Endothelial cell of umbilical vein (primary cell): ENCODE measurements around the gene HMGCS2. TPM values are rescaled to one million over a fixed set of nuclear protein-coding genes. Genes with fewer than 3 reads are reported as not detected.
"Not testable (repeated sequence)": the region's sequence is repeated elsewhere in the genome, so short reads cannot be mapped to it uniquely, and the experiment has no call there.

Experiments used
- BruUV-seq: library from RNA; stranded (reverse); fragments of 400-500 nt; replicated peaks from 2 replicates; lab custom pipeline; 2021; lab: Mats Ljungman, UMichigan
- CTCF ChIA-PET: fragments of 300-600, 350-600 bp; sonication (Branson Sonifier 250); formaldehyde crosslinking; loops from one replicate; lab custom pipeline; 2021; ENCODE audit warnings: antibody characterized with exemption, inconsistent platforms; lab: Charles Lee
- POLR2A ChIA-PET: fragments of 300-600, 350-600 bp; sonication (Branson Sonifier 250); formaldehyde crosslinking; loops from one replicate; lab custom pipeline; 2021; ENCODE audit warnings: antibody characterized with exemption, inconsistent platforms; lab: Charles Lee
- DNase-seq: peaks from one replicate; pipeline ENCODE4 v3.0.0-alpha.2; 2011; ENCODE audit warnings: low read depth, low spot score
- FAIRE-seq: peaks from 2 replicates; lab custom pipeline; 2011; peaks lifted over from hg19 to GRCh38; lab: Jason Lieb, UNC
- H2AFZ ChIP-seq: 2 replicates; pipeline ENCODE4 v1.6.0; 2012; ENCODE audit warnings: low read depth, low read length, control low read depth, inconsistent platforms
- H3K27ac ChIP-seq: 2 replicates; pipeline ENCODE4 v1.5.1; 2011; ENCODE audit warnings: low read depth, mild to moderate bottlenecking, control low read depth, low read length, moderate library complexity; ENCODE audit not compliant: insufficient read depth
- H3K27me3 ChIP-seq, 2 experiments: 2 replicates each; pipeline versions ENCODE4 v1.6.0 to v1.6.1; 2011; ENCODE audit warnings: low read length in 2 of 2, mixed read lengths in 1 of 2; ENCODE audit not compliant: control insufficient read depth in 2 of 2, insufficient read depth in 2 of 2
- H3K36me3 ChIP-seq, 2 experiments: 2 replicates in 1 of 2; 3 replicates in 1 of 2; pipeline ENCODE4 v1.5.1; 2011; ENCODE audit warnings: low read length in 2 of 2, mild to moderate bottlenecking in 1 of 2, moderate library complexity in 1 of 2; ENCODE audit not compliant: control insufficient read depth in 2 of 2, insufficient read depth in 2 of 2; ENCODE audit errors: extremely low read depth in 1 of 2
- H3K4me1 ChIP-seq: 3 replicates; pipeline ENCODE4 v1.5.1; 2011; ENCODE audit warnings: mild to moderate bottlenecking, low read length; ENCODE audit not compliant: control insufficient read depth, insufficient read depth; ENCODE audit errors: extremely low read depth
- H3K4me2 ChIP-seq: 2 replicates; pipeline ENCODE4 v1.6.1; 2011; ENCODE audit warnings: low read length, control low read depth, mixed read lengths; ENCODE audit not compliant: insufficient read depth
- H3K4me3 ChIP-seq, 3 experiments: fragments of 200-600 bp in 1 of 3; sonication (generic), shearing (Covaris generic) in 1 of 3; replicated peaks in 1 of 3; 2 replicates each; pipeline ENCODE4 v1.5.1; 2011 to 2016; ENCODE audit warnings: control low read depth in 3 of 3, low read length in 3 of 3, mild to moderate bottlenecking in 2 of 3, inconsistent platforms in 1 of 3, low read depth in 1 of 3, moderate library complexity in 1 of 3; ENCODE audit not compliant: insufficient read depth in 1 of 3
- H3K79me2 ChIP-seq: 2 replicates; pipeline ENCODE4 v1.6.0; 2012; ENCODE audit warnings: low read length, inconsistent platforms; ENCODE audit not compliant: control insufficient read depth, insufficient read depth
- H3K9ac ChIP-seq: replicated peaks from 2 replicates; pipeline ENCODE3; 2011; ENCODE audit warnings: low read length, control low read depth; ENCODE audit not compliant: insufficient read depth; ENCODE audit errors: extremely low read depth
- H3K9me1 ChIP-seq: replicated peaks from 3 replicates; pipeline ENCODE4 v1.6.0; 2011; ENCODE audit warnings: mild to moderate bottlenecking, low read length; ENCODE audit not compliant: control insufficient read depth, insufficient read depth; ENCODE audit errors: extremely low read depth
- H3K9me3 ChIP-seq: replicated peaks from 2 replicates; pipeline ENCODE4 v1.5.1; 2012; ENCODE audit warnings: low read length, inconsistent platforms; ENCODE audit not compliant: control insufficient read depth, insufficient read depth
- H4K20me1 ChIP-seq: replicated peaks from 2 replicates; pipeline ENCODE3; 2011; ENCODE audit warnings: mild to moderate bottlenecking, low read length; ENCODE audit not compliant: control insufficient read depth, insufficient read depth; ENCODE audit errors: extremely low read depth
- GATA2 ChIP-seq: IDR thresholded peaks from 2 replicates; pipeline ENCODE4 v1.7.0; 2011; ENCODE audit warnings: low read depth, mild to moderate bottlenecking, moderate library complexity, mixed read lengths, low read length; ENCODE audit not compliant: insufficient read length, insufficient read depth
- POLR2A ChIP-seq: IDR thresholded peaks from 2 replicates; pipeline ENCODE4 v1.6.1; 2012; ENCODE audit warnings: low read depth, mild to moderate bottlenecking, control low read depth, low read length
- dilution Hi-C: fragments of 300-500 bp; cut with MboI; formaldehyde crosslinking; loops from one replicate; pipeline ENCODE4 v1.15.0; 2019; ENCODE audit warnings: low sequenced_read_pairs; ENCODE audit not compliant: extremely low pct_ligation_motif_present
- intact Hi-C: fragments of 100-400 bp; cut with micrococcal nuclease; formaldehyde crosslinking; loops from one replicate; pipeline ENCODE4 v1.10.0; 2022
- polyA plus RNA-seq, 4 experiments: library from polyadenylated mRNA; depleted of rRNA in 3 of 4; stranded (reverse) in 3 of 4; unstranded in 1 of 4; fragments of >200 nt; gene quantifications; 2 replicates each; pipeline versions ENCODE4 v1.2.1 to v1.2.3, GENCODE V29; 2011 to 2012; ENCODE audit warnings: missing spikeins in 1 of 4
- total RNA-seq: library from RNA; stranded (reverse); gene quantifications from 2 replicates; pipeline ENCODE4 v1.2.3, GENCODE V29; 2021

HMGCS2 gene
- total and polyA plus RNA-seq, 2 donors (not counting 3 experiments of a cell fraction or from before 2014, with no cell fraction given) = not detected

DNA sequence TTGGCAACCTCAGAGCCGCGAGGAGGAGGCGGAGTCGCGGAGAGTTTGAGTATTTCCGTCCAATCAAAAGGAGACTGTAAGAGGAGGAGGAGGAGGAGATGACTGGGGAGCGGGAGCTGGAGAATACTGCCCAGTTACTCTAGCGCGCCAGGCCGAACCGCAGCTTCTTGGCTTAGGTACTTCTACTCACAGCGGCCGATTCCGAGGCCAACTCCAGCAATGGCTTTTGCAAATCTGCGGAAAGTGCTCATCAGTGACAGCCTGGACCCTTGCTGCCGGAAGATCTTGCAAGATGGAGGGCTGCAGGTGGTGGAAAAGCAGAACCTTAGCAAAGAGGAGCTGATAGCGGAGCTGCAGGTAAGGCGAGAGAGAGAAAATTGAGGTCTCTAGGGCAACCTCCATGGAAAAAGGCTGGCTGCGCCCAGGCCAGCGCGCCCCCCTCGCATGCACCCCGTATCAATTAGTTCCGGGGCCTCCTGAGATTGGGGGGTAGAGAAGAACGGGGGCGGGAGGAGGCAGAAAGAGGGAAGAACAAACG, 56.8 kb downstream of the HMGCS2 start, which contains the start of gene PHGDH:
Gene PHGDH (plus strand): TSS at position 131 of the 538 bp plus-strand sequence. CDS start 89 bp downstream, at position 220.
- Histone ChIP-seq H3K9me1 (no peaks in the 10 kb centered on the region), H3K36me3 (no peaks in the 10 kb centered on the region), H3K27ac (peak within 1 kb of the TSS; percentile 51), H3K4me1 (peaks cover 9% of the 10 kb centered on the region), H3K79me2 (peaks cover 24% of the 10 kb centered on the region), H3K27me3 (peaks cover 7 to 15% of the 10 kb centered on the region in 2 experiments), H3K9ac (peak within 1 kb of the TSS; percentile 74), H2AFZ (peak within 1 kb of the TSS; percentile 78), H3K4me3 (peak within 1 kb of the TSS; percentile 69 to 81 (median 69)), H4K20me1 (no peaks in the 10 kb centered on the region), H3K9me3 (no peaks in the 10 kb centered on the region), H3K4me2 (peak within 1 kb of the TSS; percentile 77)
- TF ChIP-seq POLR2A = peak; percentile 28
- TF ChIP-seq GATA2 = no peak
- FAIRE-seq = peak; percentile 91
- POLR2A ChIA-PET = interaction anchor here (1.1 kb wide), 1 partner anchor 64 kb away, joined by 3 read pairs; the partner anchor contains the start of gene ZNF697
- DNase-seq = peak; percentile 75
- intact Hi-C loops (loop anchor here (1.0 kb wide), 1 partner anchor 37 kb away; no protein-coding TSS in a partner anchor), dilution Hi-C loops (no loop called here)
- TSS peak; percentile 87 for BruUV-seq
- CTCF ChIA-PET = interaction anchor here (0.6 to 2.8 kb wide), 9 partner anchors 32 to 100 kb away, joined by 3 to 40 read pairs (median 3); partner anchors contain the start of gene ZNF697

DNA sequence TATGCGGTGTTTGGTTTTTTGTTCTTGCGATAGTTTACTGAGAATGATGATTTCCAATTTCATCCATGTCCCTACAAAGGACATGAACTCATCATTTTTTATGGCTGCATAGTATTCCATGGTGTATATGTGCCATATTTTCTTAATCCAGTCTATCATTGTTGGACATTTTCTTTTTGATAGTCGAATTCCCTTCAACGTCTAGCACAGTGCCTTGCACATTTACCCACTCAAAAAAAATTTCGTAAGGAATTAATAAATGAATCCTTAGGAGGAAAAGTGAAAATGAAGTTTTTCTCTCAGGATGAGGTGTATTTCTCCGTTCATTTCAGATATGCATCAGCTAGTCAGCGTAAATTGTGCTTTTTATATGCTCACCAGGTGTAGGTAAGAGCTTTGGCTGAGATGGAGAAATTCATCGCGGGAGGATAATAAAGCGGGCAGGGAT, 57.3 kb downstream of the HMGCS2 start:
- FAIRE-seq, H3K27ac ChIP-seq, H3K9ac ChIP-seq, H3K36me3 ChIP-seq, H3K9me1 ChIP-seq, POLR2A ChIA-PET, BruUV-seq, H4K20me1 ChIP-seq, dilution Hi-C loops, H3K9me3 ChIP-seq, DNase-seq, H2AFZ ChIP-seq, H3K4me1 ChIP-seq: not testable (repeated sequence)
- H3K79me2 ChIP-seq = peaks cover 22% of the 10 kb centered on the region
- CTCF ChIA-PET = interaction anchor here (0.6 to 2.8 kb wide), 9 partner anchors 32 to 100 kb away, joined by 3 to 40 read pairs (median 3); partner anchors contain the start of gene ZNF697
- peak overlapping the region; percentile 69 to 81 (median 69) for H3K4me3 ChIP-seq
- peaks cover 7 to 15% of the 10 kb centered on the region in 2 experiments for H3K27me3 ChIP-seq
- H3K4me2 ChIP-seq = peak overlapping the region; percentile 77
- intact Hi-C loops = loop anchor here (1.0 kb wide), 1 partner anchor 36 kb away; no protein-coding TSS in a partner anchor

DNA sequence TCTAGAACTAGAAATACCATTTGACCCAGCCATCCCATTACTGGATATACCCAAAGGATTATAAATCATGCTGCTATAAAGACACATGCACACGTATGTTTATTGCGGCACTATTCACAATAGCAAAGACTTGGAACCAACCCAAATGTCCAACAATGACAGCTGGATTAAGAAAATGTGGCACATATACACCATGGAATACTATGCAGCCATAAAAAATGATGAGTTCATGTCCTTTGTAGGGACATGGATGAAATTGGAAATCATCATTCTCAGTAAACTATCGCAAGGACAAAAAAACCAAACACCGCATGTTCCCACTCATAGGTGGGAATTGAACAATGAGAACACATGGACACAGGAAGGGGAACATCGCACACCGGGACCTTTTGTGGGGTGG, 62.1 kb downstream of the HMGCS2 start:
- H3K27ac ChIP-seq, FAIRE-seq, H3K4me2 ChIP-seq, intact Hi-C loops, H3K36me3 ChIP-seq, POLR2A ChIA-PET, CTCF ChIA-PET, H3K4me1 ChIP-seq, BruUV-seq, H3K79me2 ChIP-seq, H3K4me3 ChIP-seq, H3K9me3 ChIP-seq, H4K20me1 ChIP-seq, H2AFZ ChIP-seq, DNase-seq, H3K9ac ChIP-seq, H3K9me1 ChIP-seq, dilution Hi-C loops: not testable (repeated sequence)
- H3K27me3 ChIP-seq = peaks cover 13 to 22% of the 10 kb centered on the region in 2 experiments
